ENCODE data around the gene SNX13.

SNX13 gene

DNA sequence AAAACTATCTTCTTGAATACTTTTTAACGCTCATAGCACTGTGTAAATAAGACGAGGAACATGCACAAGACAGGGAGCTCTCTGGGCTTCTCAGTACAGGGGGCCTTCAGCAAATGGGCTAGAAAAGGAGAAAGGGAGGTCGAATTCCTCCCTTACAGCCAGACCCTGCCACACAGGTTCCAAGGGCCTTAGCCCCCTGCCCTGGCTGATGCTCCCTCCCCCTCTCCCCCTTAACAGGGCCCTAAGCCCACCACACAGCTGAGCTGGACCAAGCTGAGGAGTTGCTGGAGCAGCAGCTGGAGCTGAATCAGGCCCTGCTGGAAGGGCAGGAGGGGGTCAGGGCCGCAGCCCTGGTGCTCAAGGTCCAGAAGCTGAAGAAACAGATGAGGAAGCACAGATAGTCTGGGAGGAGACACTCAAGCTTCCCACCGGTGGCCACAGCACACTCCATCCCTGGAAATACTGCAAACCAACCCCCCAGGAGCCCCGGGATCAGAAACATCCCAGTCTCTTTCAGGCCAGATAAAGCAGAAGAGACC is 153.9 kb downstream of the SNX13 start:
- no peak for DNase-seq (ENCODE audit: extremely low read depth in 1 of 2, low read depth in 1 of 2)

DNA sequence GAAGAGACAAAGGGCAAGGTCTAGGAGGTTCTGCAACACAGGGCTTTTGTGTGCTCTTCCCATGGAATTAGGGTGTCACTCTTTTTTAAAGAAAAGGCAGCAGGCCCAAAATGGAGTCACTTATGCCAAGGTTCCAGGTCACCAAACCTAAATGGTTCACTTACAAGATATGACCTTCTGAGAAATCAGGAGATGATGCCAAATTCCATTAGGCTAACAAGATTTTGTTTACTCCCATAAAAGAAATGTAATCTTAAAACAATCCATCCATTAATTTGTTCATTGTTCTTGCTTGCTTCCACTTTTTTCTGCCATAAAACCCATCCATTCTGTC is 158.1 kb downstream of the SNX13 start:
- no peak for DNase-seq (ENCODE audit: extremely low read depth in 1 of 2, low read depth in 1 of 2)

DNA sequence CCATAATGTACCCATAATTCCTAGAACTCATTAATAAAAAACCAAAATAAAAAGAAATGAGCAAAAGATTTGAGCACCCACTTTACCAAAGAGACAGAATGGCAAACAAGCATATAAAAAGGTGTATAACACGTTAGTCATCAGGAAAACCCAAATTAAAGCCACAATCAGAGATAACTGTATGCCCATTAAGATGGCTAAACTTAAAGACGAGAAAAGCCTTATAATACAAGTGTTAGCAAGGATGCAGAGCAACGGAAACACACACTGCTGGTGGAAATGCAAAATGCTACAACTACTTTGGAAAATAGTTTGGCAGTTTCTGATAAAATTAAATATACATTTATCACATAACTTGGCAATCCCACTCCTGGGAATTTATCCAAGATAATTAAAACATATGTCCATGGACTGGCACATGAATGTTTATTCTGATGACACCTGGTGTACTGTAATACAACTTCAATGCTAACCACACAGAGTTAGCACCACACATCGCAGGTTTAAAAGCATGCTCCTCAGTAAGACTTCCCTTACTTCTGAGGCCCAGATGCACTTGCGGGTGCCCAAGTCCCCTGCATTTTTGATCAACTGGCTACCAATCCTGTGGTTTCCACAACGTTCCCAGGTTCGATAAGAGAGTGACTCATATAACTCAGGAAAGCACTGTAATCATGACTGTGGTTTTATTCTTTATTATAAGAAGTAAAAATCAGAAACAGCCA is 158.6 kb downstream of the SNX13 start:
- no peak for DNase-seq (ENCODE audit: extremely low read depth in 1 of 2, low read depth in 1 of 2)

DNA sequence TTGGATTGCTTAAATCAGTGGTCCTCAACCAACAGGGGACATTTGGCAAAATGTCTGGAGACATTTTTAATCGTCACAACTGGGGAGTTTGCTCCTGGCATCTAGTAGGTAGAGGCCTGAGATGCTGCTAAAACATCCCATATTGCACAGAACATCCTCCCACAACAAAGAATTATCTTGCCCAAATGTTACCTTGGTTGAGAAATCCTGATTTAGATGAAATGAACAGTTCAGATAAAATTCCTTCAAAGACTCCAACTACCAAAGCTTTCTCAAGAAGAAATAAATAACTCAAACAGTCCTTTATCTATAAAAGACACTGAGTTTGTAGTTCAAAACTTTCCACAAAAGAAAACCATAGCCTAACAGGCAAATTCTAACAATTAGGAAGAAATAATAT is 160.9 kb downstream of the SNX13 start:
- no peak for DNase-seq (ENCODE audit: extremely low read depth in 1 of 2, low read depth in 1 of 2)

DNA sequence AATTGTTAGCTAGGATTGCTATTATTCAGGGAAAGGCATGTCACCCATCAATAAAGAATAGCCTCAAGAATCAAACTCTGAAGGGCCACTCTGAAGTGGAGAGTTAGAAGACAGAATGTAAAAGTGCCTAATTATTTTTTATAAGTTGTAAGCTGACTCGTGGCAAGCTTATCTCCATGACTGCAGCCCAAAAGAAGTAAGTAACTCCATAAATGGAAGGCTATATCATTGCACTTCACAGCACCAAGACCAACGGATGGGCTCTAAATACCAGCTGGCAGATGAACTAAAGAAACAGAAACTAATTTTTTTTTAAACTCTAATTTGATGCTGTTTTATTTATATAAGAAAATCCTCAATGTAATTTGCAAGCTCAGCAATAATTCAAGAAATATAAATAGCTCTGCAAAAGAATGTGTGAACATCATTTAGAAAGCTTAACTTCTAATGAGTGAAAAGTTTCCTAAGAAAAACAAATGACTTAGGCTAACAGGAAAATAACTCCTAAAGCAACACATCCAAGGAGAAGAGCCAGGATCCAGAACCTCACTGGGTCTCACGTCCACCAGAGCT is 165.5 kb downstream of the SNX13 start:
- DNase-seq (ENCODE audit: extremely low read depth in 1 of 2, low read depth in 1 of 2), result no peak

DNA sequence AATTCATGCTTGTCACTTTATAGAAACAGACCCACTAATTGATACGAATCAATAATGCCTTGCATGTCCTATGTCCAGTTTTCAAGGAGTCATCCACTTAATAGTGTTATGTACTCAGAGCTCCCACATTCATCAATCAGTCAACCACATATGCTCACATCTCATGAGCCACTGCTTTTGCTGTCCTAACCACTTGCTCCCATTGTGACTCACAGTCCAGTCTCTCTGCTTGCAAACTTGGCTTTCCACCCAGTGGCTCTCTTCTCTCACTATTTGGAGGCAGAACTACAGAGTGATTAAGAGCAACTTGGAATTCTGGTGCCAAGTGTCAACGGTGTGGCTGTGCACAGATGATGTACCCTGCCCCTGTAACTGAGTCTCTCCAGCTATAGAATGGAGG is 166.0 kb downstream of the SNX13 start:
- DNase-seq (ENCODE audit: extremely low read depth in 1 of 2, low read depth in 1 of 2), result no peak

DNA sequence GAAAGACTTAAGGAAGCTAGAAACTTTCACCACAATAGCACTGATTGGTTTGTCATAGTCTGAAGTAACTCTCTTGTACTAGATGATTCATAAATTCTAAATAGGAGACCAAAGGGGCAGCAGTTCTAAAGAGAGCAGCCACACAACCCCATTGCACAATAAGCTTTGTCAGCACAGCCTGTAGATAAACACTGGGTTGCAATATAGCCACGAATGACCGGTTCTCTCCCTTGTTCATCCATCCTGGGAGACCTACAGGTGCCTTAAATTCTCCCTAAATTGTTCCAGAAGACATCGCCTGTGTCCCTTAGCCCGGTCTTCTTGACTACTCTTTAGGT is 167.0 kb downstream of the SNX13 start:
- DNase-seq (ENCODE audit: extremely low read depth in 1 of 2, low read depth in 1 of 2), result no peak

DNA sequence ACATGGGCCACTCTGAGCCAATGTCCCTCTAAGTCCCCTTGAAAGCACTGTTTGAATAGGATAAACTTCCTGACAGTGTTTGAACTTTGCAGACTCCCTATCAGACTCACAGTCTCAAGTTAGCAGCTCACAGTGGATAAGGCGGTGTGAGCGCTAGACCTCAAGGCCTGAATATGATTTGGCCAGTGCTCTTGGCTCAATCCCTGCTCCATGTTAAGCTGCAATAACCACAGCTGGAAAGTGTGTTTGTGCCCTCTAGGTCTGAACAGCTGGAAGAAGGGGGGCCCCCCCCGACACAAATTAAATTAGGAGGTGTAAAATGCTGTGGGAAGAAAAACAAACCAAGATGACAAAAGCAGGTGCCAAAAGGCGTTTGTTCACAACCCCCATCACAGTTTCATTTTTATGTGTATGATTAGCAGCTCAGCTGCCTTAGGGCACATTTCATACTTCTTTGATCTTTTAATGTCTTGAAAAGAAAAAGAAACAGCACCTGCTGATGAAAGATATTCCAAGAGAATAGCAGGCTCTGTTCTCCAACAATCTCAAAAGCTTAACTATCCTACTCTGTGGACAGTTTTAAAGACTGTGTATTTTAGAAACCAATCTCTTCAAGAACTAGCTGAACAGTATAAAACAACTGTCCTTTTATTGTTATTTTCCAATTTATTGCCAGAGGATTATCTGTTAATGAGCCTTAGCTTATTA is 167.6 kb downstream of the SNX13 start:
- no peak for DNase-seq (ENCODE audit: extremely low read depth in 1 of 2, low read depth in 1 of 2)

DNA sequence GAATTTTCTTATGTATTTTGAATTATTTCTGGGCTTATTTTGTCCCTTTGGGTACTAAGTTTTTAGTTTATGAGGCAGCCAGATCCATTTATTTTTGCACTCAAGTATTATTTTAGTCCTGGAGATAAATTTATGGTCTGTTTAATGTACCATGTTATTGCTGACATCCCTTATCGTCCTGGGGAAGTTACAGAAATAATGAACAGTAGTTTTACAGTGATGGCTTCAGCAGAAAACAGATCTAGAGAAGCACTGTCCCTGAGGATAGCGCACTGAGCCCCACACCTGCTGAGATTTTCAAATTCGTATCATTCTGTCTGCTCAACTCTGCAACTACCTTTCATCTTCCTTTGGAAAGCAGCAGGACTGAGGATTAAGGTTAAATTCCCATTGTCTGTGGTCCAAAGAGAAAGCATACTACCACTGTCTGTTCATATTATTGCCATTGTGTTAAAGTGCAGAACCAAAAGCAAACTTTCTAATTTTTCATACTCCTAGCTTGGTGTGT is 168.3 kb downstream of the SNX13 start:
- DNase-seq (ENCODE audit: extremely low read depth in 1 of 2, low read depth in 1 of 2), result no peak

DNA sequence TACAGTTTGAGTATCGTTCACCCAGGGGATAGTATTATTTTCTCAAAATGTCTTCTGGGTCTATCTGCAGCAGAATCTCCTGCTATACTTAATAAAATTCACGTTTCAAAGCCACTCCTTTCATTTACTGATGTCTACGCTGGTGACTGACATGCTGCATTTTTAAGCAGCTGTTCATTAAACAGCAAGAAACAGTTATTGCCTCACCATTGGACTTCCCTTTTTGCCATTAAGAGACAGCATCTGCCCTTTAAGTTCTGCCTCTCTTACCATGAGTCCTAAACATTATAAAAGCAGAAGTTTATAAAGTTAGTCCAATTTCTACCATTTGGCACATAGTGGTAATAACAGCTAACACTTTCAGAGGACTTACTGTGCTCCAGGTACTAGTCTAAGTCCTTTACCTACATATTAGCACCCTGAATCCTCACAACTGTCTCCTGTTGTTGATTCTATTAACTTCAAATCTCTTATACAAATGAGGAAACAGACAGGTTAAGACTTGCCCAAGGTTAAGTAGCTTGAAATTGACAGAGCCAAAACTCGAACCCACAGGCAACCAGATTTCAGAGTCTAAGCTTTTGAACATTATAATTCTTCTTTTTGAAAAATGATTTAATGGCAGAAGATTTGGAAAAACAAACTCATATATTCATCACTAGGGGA is 169.5 kb downstream of the SNX13 start:
- DNase-seq (ENCODE audit: extremely low read depth in 1 of 2, low read depth in 1 of 2), result no peak

DNA sequence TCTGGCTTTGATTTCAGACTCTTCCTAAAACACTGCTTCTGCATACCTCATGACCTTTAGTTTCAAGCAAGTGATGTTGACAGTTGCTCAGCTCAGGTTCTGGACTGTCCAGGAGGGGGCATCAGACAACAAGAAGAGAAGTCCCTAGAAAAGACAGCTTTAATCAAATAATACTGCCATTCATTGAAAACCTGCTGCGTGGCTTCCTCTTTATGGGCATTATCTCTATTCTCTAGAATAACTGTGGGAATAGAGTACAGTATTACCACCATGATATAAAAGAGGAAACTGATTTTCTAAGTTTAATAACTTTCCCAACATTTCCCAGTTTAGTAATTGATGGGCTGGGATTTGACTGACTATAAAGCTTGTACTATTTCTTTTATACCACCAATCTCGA is 170.4 kb downstream of the SNX13 start:
- DNase-seq (ENCODE audit: extremely low read depth in 1 of 2, low read depth in 1 of 2), result peak in 1 of 2 donors; percentile 16

DNA sequence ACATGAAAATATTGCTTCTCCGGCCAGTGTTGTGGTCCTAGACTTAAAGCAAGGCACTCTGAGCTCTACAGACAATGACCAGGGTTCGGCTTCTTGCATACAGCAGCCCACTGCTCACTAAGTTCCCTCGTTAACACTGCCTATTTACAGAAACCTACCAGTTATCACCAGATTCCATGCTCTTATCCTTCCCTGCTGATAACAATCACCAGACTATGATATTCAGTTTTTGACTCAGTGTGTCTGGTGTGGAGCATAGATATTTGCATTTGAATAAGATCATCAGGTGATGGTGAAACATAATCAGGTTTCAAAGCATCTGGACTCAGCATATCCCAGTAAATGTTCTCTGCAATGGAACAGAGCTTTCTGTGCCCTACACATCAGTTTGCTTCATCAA is 182.3 kb downstream of the SNX13 start:
- no peak for DNase-seq (ENCODE audit: extremely low read depth in 1 of 2, low read depth in 1 of 2)

DNA sequence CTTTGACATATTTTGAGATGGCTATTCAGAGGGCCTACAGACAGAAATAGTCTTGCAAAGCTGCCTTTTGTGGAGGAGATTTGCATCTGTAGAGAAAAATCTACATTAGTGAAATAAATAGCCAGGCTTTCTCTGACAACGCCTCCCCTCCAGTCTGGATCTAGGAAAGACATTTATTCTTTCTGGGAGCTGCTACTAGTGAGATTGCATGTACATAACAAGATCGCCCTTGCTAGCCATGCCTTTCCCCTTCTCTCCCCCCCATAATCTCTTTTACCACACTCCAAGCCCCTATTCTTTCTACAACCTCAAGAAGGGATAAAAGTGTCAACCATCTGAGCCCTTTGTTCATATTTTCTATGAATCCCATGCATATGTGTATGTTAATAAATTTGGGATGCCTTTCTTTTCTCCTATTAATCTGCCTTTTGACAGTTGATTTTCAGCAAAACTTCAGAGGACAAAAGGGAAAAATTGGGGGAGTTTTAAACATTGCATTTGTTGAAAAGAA is 194.2 kb downstream of the SNX13 start:
- no peak for DNase-seq (ENCODE audit: extremely low read depth in 1 of 2, low read depth in 1 of 2)

DNA sequence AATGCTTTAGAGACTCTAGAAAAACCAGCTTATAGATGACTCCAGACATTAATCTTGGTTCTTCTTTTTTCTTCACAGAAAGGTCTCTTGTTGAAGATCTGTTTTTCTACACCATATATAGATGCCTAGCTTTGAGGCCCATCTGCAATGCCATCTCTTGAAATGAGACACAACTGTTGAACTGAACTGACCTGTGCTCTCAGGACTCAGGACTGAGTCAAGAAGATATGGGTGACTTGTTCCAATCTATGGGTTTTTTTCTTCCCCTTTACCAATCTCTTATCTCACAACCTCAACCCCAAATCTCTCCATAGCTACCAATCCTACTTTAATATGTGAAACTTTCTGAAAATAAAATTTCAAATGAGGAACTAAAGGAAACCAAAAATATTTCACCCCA is 194.7 kb downstream of the SNX13 start:
- no peak for DNase-seq (ENCODE audit: extremely low read depth in 1 of 2, low read depth in 1 of 2)

DNA sequence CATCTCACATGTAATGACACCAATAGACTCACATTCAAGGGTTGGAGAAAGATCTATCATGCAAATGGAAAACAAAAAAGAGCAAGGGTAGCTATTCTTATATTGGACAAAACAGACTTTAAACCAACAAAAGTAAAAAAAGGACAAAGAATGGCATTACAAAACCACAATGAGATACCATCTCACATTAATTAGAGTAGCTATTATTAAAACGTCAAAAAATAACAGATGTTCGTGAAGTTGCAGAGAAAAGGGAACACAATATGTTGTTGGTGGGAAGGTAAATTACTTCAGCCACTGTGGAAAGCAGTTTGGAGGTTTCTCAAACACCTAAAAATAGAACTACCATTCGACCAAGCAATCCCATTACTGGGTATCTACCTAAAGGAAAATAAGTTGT is 197.0 kb downstream of the SNX13 start:
- DNase-seq (ENCODE audit: extremely low read depth in 1 of 2, low read depth in 1 of 2), result no peak

DNA sequence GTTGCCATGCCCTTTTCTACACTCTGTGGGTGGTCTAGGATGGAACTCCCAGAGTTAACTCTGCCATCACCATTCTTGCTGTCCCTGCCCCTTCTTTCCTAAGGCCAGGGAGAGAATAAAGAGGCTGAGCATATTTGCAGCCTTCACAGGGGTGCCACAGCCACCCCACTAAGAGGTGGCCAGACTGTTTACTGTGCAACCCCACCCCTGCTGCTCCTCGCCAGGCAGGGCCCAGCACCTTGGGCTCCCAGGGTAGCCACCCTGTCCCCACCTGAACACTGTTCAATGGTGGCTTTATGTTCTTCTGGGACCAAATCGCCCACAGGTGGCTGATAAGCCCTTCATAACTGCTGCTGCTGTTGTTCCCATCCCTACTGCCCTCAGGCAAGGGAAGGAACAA is 198.9 kb downstream of the SNX13 start:
- no peak for DNase-seq (ENCODE audit: extremely low read depth in 1 of 2, low read depth in 1 of 2)
